GM18526 (cell line): ENCODE results near the gene JAGN1.

Source experiments
- POLR2A ChIP-seq: IDR thresholded peaks from 3 replicates; pipeline ENCODE4 v1.6.1; 2011; ENCODE audit not compliant: insufficient read length; ENCODE audit errors: extremely low read depth

Gene JAGN1

DNA sequence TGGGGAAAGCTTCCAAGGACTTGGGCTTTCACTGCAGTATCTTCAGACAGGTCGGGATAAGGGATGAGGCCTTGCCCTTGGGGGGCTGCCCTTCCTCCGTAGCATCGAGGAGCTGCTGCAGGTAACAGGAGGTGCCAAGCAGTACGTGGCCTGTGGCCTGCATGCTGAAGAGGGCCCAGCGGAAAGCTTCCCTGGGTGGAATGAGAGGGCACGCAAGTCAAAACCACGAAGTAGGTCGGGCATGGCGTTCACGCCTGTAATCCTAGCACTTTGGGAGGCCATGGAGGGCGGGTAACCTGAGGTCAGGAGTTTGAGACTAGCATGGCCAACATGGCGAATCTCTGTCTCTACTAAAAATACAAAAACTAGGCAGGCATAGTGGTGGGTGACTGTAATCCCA, 23.3 kb upstream of the JAGN1 start:
- no peak for TF ChIP-seq POLR2A

DNA sequence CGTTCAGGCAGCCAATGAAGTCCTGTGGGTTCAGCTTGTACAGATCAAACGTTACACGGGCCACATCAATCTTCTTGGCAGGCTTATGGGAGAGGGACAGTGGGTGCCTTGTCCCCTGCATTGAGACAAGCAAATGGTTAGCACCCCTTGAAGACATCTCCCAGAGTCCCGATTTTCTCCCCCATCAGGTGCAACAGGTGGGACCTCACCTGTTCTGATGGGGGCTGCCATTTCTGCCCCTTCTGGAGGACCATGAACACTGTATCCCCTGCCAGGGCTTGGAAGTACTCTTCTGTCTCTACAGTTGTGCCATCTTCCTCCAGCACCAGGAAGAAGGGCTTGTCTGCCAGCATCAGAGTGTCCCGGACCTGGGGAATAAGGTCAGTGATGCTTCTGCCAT, 20.5 kb upstream of the JAGN1 start:
- no peak for TF ChIP-seq POLR2A

GRCh38 chr3:9870978-9871377, 19.4 kb upstream of the JAGN1 start:
- no peak for TF ChIP-seq POLR2A

DNA sequence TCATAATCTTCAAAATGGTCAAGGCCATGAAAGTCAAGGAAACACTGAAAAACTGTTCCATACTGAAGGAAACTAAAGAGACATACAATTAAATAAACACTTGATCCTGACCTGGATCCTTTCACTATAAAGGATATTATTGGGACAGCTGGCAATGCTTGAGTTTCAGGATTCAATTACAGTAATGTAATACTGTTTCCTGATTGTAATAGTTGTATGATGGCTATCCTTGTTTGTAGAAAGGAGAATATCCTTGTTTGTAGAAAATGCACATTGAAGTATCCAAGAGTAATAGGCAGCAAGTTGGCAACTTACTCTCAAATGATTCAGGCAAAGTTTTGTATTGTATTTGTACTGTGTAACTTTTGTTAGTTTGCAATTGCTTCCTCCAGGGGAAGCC, 15.0 kb upstream of the JAGN1 start:
- no peak for TF ChIP-seq POLR2A

DNA sequence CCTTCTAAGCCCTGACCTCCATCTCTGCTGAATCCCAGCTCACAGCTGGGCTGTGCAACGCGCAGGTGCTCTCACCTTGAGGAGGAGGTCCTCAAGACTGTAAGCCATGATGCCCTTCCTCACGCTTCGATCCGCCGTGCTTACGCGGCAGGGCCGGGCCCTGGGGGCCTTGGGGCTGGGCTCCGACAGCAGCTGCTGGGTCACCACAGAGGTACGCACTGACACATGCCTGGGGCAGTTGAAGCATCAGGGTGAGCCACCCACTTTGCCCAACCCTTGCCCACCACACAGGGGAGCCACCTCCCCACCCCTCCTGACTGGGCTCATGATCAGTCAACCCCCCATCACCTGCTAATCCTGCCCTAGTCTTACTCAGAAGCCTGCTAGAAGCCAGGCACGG, 13.4 kb upstream of the JAGN1 start:
- no peak for TF ChIP-seq POLR2A

- no peak for TF ChIP-seq POLR2A
Measured at GRCh38 chr3:9878700-9879099, 11.7 kb upstream of the JAGN1 start.

GRCh38 chr3:9879830-9880549, 10.4 kb upstream of the JAGN1 start, which contains the start of gene CIDEC:
CIDEC (minus strand) TSS chr3:9880253; CDS start chr3:9878486, 1,767 bp downstream.
- no peak for TF ChIP-seq POLR2A

DNA sequence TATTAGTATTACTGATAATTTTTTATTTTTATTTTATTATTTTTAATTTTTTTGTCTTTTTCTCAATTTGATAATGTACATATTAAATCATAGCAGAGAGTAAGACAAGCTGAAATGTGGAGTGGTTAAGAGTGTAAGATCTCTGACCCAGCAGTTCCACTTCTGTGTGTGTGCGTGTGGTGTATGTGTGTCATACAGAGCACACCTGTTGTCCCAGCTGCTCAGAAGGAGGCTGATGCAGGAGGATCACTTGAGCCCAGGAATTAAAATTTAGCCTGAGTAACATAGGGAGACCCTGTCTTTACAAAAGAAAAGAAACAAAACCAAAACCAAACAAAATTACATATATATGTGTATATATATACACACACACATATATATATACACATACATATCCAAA, 9.0 kb upstream of the JAGN1 start:
- TF ChIP-seq POLR2A: no peak

GRCh38 chr3:9883706-9884554, 6.5 kb upstream of the JAGN1 start:
- TF ChIP-seq POLR2A: no peak

DNA sequence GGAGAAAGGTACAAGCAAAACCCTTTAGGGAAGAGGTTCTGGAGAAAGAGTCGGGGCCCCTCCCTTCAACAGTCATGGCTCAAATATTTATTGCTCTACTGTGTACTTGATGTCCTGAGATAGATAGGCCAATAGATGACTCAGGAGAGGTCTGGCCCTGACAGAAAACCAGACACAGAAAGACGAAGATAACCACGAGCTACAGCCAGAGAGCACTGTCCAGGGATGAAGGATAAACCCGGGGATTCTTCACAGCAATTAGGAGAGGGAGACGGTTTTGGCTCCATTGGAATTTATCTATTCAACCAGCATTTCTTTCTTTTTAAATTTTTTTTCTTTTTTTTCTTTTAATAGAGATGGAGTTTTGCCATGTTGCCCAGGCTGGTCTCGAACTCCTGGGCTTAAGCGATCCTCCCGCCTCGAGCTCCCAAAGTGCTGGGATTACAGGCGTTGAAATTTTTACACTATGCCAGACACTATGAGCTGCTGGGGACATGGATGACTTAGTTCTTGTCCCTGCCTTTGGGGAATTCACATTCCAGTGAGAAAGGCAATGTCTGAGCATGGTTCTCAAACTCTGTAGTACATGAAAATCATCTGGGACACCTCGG, 5.8 kb upstream of the JAGN1 start:
- no peak for TF ChIP-seq POLR2A

DNA sequence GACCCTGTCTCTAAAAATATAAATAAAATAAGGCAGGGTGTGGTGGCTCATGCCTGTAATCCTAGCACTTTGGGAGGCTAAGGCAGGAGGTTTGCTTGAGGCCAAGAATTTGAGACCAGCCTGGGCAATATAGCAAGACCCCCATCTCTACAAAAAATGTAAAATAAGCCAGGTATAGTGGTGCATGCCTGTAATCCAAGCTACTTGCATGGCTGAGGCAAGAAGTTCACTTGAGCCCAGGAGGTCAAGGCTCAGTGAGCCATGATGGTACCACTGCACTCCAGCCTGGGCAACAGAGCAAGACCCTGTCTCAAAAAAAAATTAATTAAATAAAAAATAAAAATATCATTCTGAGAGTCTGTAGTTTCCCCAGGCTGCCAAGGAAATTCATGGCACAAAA, 4.1 kb upstream of the JAGN1 start:
- TF ChIP-seq POLR2A: no peak

- no peak for TF ChIP-seq POLR2A
Measured at GRCh38 chr3:9887480-9887879, 2.9 kb upstream of the JAGN1 start.

- no peak for TF ChIP-seq POLR2A
Measured at GRCh38 chr3:9888540-9888939, 1.9 kb upstream of the JAGN1 start.

- no peak for TF ChIP-seq POLR2A
Measured at GRCh38 chr3:9889405-9889804, 1.0 kb upstream of the JAGN1 start.

DNA sequence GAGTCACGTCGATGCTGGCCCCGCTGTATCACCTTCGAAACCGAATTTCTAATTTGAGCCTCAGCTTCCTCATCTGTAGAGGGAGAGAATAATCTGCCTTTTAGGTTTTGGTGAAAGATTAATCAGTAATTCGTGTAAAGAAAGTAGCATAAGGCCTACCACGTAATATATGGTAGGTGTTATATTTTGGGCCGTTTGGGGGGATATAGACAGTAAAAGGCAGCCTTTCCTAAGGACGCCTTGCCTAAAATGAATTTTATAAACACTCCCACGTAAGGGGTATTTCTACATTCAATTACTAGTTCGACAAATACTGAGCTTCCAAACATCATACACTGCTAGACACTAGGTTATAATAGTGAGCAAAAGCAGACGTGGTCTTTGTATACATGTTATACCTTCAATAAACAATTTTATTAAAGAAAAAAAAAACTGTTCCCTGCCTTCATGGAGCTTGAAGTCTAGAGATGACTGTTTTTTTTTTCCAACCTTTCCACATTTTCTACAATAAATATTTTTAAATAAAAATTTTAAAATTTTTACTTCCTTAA, 737 bp downstream of the JAGN1 start:
- no peak for TF ChIP-seq POLR2A

- no peak for TF ChIP-seq POLR2A
Measured at GRCh38 chr3:9893739-9894138, 3.3 kb downstream of the JAGN1 start.
